ENCODE results near the gene DGCR8. TPM values are rescaled to one million over a fixed set of nuclear protein-coding genes. Genes with fewer than 3 reads are reported as not detected.

DGCR8 gene
- total RNA-seq, 1 donor from 2014 or later = 18.0 TPM

GRCh38 chr22:20085651-20086050 is 5.6 kb downstream of the DGCR8 start:
- DNase-seq (ENCODE audit: low spot score in 2 of 2) = no peak
- TF ChIP-seq CTCF (IDR thresholded peaks at IDR 0.05) = no peak
- no peaks in the 10 kb centered on the region for H3K9me3 ChIP-seq
- intact Hi-C loops (cut with DNase I) = no loop called here
- H3K27ac ChIP-seq = no peak overlapping the region
- H3K27me3 ChIP-seq = no peaks in the 10 kb centered on the region
- peaks cover 50 to 51% of the 10 kb centered on the region in 2 donors for H3K36me3 ChIP-seq
- no peak overlapping the region for H3K4me3 ChIP-seq
- H3K4me1 ChIP-seq = peaks cover 12 to 26% of the 10 kb centered on the region in 2 donors

GRCh38 chr22:20086101-20086599 is 6.1 kb downstream of the DGCR8 start:
- Histone ChIP-seq H3K4me3 (no peak overlapping the region), H3K9me3 (no peaks in the 10 kb centered on the region), H3K4me1 (peaks cover 10 to 22% of the 10 kb centered on the region in 2 donors), H3K27me3 (no peaks in the 10 kb centered on the region), H3K36me3 (peaks cover 55 to 56% of the 10 kb centered on the region in 2 donors), H3K27ac (no peak overlapping the region)
- no peak for DNase-seq (ENCODE audit: low spot score in 2 of 2)
- intact Hi-C loops (cut with DNase I) = no loop called here
- TF ChIP-seq CTCF (IDR thresholded peaks at IDR 0.05) = no peak

GRCh38 chr22:20086763-20087162 is 6.7 kb downstream of the DGCR8 start:
- intact Hi-C loops (cut with DNase I) = no loop called here

GRCh38 chr22:20087319-20088262 is 7.5 kb downstream of the DGCR8 start:
- Histone ChIP-seq H3K4me3 (no peak overlapping the region), H3K4me1 (peaks cover 4 to 13% of the 10 kb centered on the region in 2 donors), H3K36me3 (peaks cover 69 to 70% of the 10 kb centered on the region in 2 donors), H3K9me3 (no peaks in the 10 kb centered on the region), H3K27me3 (no peaks in the 10 kb centered on the region), H3K27ac (no peak overlapping the region)
- no peak for TF ChIP-seq CTCF (IDR thresholded peaks at IDR 0.05)
- DNase-seq (ENCODE audit: low spot score in 2 of 2) = no peak
- intact Hi-C loops (cut with DNase I) = no loop called here

More at GRCh38 chr22:20086763-20087162, 6.7 kb downstream of the DGCR8 start:
- Histone ChIP-seq H3K27me3 (no peaks in the 10 kb centered on the region), H3K36me3 (peaks cover 62% of the 10 kb centered on the region in 2 donors), H3K27ac (no peak overlapping the region), H3K9me3 (no peaks in the 10 kb centered on the region), H3K4me3 (no peak overlapping the region), H3K4me1 (peaks cover 4 to 17% of the 10 kb centered on the region in 2 donors)
- no peak for DNase-seq (ENCODE audit: low spot score in 2 of 2)
- TF ChIP-seq CTCF (IDR thresholded peaks at IDR 0.05) = no peak

- intact Hi-C loops (cut with DNase I) = no loop called here
- peaks cover 72 to 76% of the 10 kb centered on the region in 2 donors for H3K36me3 ChIP-seq
Measured at GRCh38 chr22:20088263-20088648, 8.2 kb downstream of the DGCR8 start.

More at GRCh38 chr22:20088263-20088648, 8.2 kb downstream of the DGCR8 start:
- Histone ChIP-seq H3K4me1 (peaks cover 0 to 8% of the 10 kb centered on the region in 2 donors), H3K9me3 (no peaks in the 10 kb centered on the region), H3K27ac (no peak overlapping the region), H3K27me3 (no peaks in the 10 kb centered on the region), H3K4me3 (no peak overlapping the region)
- no peak for TF ChIP-seq CTCF (IDR thresholded peaks at IDR 0.05)
- DNase-seq (ENCODE audit: low spot score in 2 of 2) = no peak
